HEK293 (cell line): Measurements from ENCODE around the gene ARHGAP10.

ENCODE experiments used
- CTCF ChIP-seq: fragments of 450-650 bp; formaldehyde crosslinking; IDR thresholded peaks from 2 replicates; pipeline ENCODE4 v1.5.1; 2016; ENCODE audit warnings: missing biosample characterization, missing genetic modification characterization
- ZBTB20 ChIP-seq: fragments of 450-650 bp; formaldehyde crosslinking; IDR thresholded peaks from 2 replicates; pipeline ENCODE4 v1.5.1; 2016; ENCODE audit warnings: missing biosample characterization, missing genetic modification characterization
- ZNF175 ChIP-seq: fragments of 450-650 bp; formaldehyde crosslinking; IDR thresholded peaks from 2 replicates; pipeline ENCODE4 v1.5.1; 2016; ENCODE audit warnings: missing biosample characterization, missing genetic modification characterization
- ZNF274 ChIP-seq, 2 experiments: fragments of 200-500 bp in 1 of 2; fragments of 450-650 bp in 1 of 2; sonication (Bioruptor generic) in 1 of 2; formaldehyde crosslinking in 1 of 2; IDR thresholded peaks; 2 replicates each; pipeline versions ENCODE4 v1.5.1 to v1.6.1; 2014 to 2016; ENCODE audit warnings: borderline replicate concordance in 1 of 2, inconsistent platforms in 1 of 2, low read length in 1 of 2, missing biosample characterization in 1 of 2, missing genetic modification characterization in 1 of 2
- ZNF362 ChIP-seq: fragments of 450-650 bp; formaldehyde crosslinking; IDR thresholded peaks from 2 replicates; pipeline ENCODE4 v1.5.1; 2016; ENCODE audit warnings: missing biosample characterization, missing genetic modification characterization

- TF ChIP-seq CTCF (tag by site-specific recombination) (no peak), ZBTB20 (tag by site-specific recombination) (no peak), ZNF175 (tag by site-specific recombination) (no peak), ZNF274 (IDR thresholded peaks at IDR 0.05; ENCODE audit: low read length) (no peak), ZNF274 (tag by site-specific recombination; IDR thresholded peaks at IDR 0.05; ENCODE audit: borderline replicate concordance) (no peak), ZNF362 (tag by site-specific recombination) (no peak)
Observed at GRCh38 chr4:147958489-147959065, 226.7 kb downstream of the ARHGAP10 start.
